Medulla oblongata (tissue), 1 donor: Measurements from ENCODE around the gene SCYGR8.

Experiments
- DNase-seq: peaks from one replicate; pipeline ENCODE4 v3.0.0-alpha.2; 2015; ENCODE audit errors: extremely low spot score

Gene SCYGR8

DNA sequence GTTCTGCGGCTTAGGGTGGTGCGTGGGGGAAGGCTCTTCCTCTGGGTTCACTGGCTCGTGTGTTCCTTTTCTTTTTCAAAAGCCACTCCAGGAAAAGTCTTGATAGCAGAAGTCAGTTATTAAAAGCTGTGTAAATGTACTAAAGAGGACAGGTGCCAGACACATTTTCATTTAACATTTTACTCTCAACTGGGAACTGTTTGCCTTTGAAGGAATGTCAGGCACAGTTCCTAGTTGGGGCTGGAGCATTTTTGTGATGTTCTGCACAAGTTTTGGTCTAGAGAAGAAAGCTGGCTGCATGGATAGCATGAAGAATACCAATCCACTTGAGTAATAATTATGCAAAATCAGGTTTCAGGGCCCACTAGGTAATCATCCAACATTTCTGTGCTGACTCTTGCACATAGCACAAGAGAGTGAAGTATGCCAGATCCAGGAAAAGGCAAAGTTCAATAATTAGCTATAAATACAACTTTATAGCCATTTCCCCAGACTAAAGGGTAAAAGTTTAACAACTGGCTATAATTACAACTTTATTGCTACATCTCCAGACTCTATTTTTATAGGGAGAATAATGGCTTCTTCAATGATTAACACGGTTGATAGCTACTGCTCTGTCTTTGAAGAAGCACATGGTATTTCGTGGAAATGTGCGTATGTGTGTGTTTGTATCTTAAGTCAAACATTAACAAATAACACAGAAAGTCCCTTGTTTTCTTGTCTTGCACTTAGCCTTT lies 16.2 kb downstream of the SCYGR8 start:
- DNase-seq = no peak

DNA sequence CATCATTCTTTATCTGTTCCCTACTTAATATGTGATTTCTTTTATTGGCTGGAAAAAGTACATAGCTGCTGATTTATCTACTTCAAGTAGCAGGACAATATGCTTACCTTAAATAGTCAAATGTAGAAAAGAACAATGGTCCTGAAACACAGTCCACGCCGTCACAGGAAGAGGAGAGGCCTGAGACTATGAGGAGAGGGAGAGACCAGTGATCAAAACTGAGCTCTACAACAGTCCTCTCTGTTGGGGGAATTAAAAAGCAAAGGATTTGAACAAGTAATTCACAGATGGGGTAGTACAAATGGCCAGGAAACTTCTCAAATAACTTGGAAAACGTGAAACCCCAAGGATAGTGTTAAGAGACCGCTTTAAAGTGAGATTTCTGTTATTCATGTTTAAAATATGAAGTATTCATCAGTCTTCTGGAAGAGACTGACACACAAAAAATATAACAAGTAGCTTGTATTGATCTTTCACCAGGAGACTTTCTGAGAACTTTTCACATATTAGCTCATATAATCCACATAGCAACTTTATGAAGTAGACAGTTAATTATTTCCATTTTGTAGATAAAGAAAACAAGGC lies 20.2 kb downstream of the SCYGR8 start:
- DNase-seq = peak; percentile 8

DNA sequence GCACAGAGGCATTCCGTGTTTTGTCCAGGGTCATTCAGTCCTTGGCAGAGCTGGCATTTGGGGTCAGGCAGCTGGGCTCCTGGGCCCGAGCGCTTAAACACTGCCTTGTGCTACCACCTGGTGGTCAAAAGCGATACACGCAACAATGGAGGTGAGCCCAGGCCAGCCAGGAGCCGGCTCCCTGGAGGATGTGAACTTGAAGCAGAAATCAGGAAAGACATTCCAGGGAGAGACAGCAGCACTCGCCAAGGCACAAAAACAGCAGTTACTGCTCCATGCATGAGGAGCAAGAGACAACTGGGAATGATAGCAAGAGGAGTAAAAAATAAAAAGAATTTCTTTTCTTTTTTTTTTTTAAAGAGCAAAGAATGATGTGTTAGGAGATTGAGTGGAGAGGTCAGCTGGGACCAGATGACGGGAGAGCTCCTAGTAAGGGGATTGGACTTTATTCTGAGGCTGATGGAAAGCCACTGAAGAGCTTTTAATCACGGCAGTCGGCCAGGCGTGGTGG lies 20.7 kb downstream of the SCYGR8 start:
- peak; percentile 90 for DNase-seq

DNA sequence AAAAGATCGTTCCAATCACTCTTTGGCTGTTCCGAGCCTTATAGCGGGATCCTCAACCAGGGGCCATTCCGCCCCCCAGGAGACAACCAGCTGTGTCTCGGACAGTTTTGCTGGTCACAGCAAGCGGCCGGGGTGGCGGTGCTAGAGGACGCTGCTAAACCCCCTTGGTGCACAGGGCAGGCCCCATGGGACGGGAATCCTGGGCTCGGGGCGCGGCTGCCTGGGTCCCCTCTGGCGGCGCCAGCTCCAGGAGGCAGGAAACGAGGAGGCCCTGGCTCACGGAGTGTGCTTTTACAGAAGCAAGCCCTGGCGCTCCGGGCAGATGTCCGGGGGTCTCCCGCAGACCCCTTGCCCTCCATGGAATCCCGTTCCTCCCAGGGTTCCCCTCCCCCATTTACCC lies 22.1 kb downstream of the SCYGR8 start:
- DNase-seq = no peak

DNA sequence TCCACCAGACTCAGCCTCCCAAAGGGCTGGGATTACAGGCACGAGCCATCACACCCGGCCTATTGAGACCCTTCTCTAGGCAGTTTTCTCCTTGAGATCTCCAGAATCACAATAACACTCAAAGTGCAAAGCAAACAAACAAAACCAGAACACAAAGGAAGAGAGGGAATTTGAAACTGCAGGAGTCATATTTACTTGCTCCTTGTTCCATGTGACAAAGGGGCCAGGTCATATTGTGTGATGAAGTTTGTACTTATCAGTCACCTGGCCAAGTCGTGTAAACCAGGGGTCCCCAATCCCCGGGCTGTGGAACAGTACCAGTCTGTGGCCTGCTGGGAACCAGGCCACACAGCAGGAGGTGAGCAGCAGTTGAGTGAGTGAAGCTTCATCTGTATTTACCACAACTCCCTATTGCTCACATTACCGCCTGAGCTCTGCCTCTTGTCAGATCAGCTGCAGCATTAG lies 26.5 kb downstream of the SCYGR8 start:
- no peak for DNase-seq

DNA sequence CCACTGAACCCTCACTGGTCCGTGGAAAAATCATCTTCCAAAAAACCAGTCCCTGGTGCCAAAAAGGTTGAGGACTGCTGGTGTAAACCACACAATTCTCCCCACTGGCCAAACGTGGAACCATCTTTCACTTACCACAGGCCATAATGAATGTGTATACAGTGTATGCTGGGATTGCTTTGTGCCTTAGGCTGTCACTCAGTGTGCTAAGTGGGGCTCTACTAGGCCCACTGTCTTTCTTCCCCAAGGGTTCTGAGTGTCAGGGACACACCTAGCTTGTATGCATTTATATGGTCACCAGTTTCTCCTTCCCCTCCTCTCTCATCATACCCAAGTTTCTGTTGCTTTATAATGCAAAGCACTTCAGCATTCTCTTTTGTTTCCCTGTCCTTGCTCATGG lies 27.2 kb downstream of the SCYGR8 start:
- DNase-seq = no peak

DNA sequence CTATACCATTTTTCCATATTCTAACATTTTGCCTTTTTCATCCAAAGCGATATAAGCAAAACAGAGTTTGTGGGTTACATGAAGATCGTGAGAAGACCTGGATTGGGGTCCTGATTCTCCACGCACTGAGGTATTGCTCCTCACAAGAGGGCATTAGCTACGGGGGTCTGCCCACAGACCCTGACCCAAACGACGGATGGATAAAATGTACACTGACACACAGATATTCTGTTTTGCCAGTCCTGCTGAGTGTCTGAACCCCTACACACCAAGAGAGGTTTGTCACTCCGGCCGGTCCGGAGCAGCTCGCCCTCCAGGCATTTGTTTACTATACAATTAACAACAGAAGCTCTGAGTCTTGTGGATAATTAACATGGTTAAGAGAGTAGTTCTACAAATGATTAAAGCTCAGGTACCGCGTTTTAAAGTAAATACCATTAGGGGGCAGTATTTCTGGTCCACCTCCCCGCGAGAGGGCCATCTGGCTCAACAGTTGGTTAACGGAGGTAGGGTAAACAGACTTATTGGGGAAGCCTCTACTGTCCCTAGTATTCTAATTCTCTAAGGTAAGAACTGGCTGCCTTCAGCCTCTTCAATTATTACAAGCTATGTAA lies 28.4 kb downstream of the SCYGR8 start:
- no peak for DNase-seq

DNA sequence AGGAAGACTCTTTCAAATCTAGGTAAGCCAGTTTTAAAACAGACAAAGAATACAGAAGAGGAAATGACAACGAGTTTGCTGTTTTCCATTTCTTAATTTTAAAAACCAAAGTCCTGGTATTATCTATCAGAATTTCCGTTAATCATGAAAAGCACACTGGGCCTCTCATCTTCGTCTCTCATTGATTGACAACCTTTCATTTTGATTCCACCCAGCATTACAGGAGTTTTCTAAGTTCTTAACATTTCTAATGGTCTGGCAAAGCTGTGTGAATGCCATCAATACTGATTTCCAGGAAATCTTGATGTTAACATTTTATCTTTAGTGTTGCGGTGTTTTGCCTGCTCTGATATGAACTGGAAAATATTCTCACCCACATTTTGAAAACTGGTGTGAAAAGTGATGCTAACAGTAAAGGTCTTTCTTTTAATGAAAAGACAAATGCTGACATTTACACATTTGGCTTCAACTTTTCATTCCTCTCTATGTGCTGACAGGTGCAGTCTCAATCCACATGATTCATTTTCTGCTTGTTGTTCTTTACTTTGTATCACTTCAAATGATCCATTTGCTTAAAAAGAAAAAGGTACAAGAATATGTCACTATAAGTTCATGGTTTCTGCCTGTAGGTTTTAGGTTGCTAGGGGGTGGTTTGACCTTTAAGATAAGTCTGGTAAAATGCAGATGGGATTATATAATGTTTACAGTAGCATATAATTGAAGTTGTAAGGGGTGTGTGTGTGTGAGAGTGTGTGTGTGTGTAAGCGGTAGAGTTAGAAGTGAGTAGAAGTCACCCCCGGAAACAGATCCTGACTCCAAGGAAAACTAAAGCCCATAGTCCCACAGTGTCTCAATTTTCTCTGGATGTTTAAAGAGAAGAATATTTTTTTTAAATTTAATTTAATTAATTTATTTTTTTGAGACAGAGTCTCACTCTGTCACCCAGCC lies 29.5 kb downstream of the SCYGR8 start:
- no peak for DNase-seq

DNA sequence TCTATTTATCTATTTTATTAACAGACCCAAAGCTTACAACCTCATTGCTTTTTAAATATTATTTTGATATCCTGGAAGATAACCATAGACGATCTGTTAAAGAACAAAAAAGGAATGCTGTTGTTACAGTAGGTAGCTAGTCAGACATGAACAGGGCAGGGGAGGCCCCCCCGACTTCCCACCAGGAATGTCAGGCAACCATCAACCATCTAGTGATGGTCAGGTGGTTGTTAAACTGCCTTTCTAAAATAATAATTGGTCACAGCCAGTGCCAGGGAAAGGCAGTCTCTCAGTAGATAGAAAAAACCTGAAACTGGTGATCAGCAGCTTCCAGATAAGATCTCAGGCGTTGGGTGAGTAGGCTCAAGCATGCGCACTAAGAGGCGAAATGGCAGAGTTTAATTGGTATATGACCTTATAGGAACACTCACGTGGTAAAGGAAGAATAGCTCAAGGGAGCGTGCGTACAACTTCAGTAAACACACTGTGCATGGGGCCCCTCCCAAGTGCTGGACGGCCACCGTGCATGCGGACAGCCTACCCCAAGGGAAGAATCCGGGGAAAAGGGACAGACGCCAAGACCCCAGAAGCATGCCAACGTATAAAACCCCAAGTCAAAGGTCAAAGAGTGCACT lies 35.4 kb downstream of the SCYGR8 start:
- DNase-seq = no peak

DNA sequence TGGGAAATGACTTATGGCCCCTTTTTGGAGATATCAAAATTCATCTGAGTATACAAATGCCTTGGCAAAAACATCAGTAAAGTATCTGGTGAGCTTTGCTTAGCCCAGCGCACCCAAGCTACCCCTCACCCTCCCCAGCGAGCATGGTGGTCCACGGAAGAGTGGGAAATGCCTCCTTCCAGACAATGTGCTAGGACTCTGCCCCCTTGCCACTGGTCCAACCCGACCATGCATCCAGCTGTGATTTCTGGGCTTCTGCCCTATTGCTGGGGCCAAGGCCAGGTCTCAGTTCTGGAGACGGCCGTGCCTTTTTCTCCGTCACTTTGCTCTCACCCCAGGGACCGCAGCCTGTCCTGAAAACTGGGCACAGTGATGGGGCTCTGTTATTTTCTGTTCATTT lies 36.1 kb downstream of the SCYGR8 start:
- no peak for DNase-seq

DNA sequence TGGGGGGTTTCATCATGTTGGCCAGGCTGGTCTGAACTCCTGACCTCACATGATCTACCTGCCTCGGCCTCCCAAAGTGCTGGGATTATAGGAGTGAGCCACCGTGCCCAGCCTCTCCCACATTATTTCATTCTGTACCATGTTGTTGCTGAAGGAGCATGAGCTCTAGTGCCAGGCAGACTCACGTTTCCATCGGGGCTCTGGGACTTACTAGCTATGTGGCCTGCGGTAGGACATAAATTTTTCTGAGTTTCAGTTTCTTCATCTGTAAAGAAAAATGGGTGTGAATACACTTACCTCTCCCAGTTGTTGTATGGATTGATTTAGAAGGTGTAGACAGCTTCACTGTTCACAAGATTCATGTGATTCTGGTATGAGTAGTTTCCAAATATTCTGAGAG lies 37.1 kb downstream of the SCYGR8 start:
- DNase-seq = no peak

DNA sequence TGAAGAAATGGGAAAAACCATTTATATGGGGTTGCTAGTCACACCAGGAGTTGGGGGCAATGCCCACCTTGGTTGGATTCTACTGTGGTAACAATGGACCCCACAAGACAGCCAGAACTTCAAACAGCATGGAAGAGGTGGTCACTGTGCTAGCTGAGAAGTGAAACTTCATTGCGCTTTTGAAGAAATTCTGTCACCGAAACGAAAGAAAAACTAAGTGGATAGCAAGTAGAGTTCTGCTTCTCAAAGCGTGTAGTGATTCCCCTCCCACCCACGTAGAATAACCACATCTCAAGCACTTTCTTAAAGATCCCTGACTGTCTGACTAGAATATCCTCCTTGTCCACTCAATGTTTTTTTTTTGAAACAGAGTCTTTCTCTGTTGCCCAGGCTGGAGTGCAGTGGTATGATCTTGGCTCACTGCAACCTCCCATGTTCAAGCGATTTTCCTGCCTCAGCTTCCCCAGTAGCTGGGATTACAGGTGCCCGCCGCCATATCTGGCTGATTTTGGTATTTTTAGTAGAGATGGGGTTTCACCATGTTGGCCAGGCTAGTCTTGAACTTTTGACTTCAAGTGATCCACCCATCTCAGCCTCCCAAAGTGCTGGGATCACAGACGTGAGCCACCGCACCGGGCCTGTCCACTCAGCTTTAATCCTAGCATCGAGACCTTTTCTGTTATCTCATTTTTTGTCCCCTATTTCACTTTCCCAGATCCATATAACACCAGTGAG lies 37.9 kb downstream of the SCYGR8 start:
- peak; percentile 67 for DNase-seq

DNA sequence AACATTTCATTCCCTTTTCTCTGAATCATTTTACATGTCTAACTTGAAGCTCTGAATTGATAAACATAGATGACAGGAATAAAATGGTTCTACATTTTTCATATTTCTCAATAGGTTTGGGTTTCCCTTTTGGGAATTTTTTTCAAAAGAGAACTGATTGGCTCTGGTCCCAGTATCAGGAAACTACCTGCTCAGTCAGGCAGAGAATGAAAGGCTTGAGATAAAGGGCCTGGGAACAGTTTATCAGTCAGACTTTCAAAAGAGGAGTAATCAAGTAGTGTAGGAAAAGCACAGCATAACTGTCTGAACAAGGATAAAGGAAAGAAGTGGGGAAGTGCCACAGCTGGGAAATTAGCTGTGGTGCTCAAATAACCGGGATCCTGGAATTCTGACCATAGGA lies 39.6 kb downstream of the SCYGR8 start:
- no peak for DNase-seq

DNA sequence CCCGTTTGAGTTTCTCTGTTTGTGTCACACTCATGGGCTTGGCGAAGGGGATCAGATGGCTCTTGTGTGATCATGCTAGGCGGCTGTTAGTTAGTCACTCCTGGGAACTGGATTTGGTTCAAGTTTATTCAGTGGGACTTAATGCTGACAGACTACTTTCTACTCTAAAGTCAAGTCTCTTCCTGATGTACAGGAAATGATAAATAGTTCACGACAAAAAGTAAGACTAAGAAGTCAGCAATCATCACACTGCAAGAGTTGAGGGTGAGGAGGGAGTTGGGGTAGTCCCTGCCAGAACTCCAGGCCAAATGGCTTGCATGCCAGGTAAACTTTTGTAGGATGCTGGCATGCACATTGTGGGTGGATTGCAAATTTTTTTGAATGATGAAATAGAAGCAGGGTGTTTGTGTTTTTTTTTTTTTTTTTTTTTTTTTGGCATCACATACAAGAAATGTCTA lies 42.9 kb downstream of the SCYGR8 start:
- no peak for DNase-seq

DNA sequence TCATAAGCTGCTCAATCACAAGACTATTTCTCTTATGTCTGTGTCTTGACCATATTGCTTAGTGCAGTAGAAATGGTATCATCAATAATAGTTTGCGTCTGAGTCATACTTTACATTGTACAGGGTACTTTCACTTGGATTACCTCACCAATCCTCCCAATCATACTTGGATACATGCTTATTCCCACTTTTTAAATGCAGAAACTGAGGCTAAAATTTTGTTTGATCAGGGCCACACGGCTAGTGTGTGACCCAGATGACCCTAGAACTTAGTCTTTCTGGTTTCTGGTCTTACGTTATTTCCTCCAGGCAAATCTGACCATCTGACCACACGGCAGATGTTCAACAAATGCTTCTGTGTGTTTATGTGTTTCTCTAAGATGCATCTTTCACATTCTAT lies 44.1 kb downstream of the SCYGR8 start:
- no peak for DNase-seq

DNA sequence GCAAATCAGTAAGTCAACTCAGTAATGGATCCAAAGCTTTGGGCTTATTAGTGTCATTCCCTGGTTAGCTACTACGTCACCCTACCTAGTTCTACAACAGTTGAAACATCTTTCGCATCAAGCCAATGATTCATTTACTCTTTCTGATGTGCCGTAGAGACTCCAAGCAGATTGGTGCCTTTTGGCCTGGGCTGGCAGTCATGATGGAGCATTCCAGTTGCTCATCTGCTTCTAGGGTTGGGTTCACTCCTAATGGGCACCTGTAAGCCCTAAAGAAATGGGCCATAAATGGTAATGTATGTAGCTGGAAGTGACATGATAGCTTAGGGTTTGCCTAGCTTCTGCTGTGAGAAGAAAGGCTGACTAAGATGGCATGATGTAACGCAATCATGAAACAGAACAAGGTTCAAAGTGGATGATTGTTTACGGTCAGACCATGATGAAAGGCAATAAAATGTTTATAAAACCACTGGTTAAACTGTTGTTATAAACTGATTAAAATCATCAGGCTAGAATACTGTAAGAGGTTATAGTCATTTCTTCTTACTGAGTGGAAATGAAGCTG lies 47.5 kb downstream of the SCYGR8 start:
- DNase-seq = no peak
